HTR-8/SVneo (cell line): ENCODE results near the gene ETV6.

Source experiments
- DNase-seq: peaks from one replicate; pipeline ENCODE4 v3.0.0; 2011; ENCODE audit warnings: low spot score, mixed read lengths; ENCODE audit not compliant: insufficient read length
- FAIRE-seq: peaks from 2 replicates; lab custom pipeline; 2011; peaks lifted over from hg19 to GRCh38; lab: Jason Lieb, UNC

Gene ETV6

GRCh38 chr12:11688831-11689230, 39.4 kb downstream of the ETV6 start:
- no peak for FAIRE-seq

GRCh38 chr12:11689591-11690186, 40.2 kb downstream of the ETV6 start:
- FAIRE-seq (no peak), DNase-seq (no peak)

More at GRCh38 chr12:11688831-11689230, 39.4 kb downstream of the ETV6 start:
- no peak for DNase-seq

DNA sequence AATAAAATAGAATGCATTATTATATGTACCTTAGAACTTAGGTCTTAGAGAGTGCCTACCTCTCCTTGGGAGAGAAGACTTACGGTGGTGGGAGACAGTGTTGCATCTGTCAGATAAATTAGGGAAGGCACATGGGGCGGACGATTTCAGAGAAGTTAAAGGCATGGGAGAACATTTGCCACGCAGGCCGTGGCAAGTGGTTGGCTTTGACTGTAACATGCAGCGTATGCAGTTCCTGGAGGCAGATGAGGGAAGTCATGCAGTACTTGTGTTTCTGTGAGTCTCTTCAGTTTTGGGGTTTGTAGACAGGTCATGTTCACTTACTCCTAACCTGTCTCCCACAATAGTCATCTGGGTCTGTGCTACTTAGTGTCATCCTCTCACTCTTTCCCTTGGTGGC, 43.6 kb downstream of the ETV6 start:
- no peak for DNase-seq
- FAIRE-seq: no peak

- no peak for FAIRE-seq
- DNase-seq: no peak
Observed at GRCh38 chr12:11693601-11694000, 44.1 kb downstream of the ETV6 start.

- no peak for FAIRE-seq
- no peak for DNase-seq
Observed at GRCh38 chr12:11694528-11694927, 45.1 kb downstream of the ETV6 start.

GRCh38 chr12:11695321-11695720, 45.8 kb downstream of the ETV6 start:
- no peak for DNase-seq

DNA sequence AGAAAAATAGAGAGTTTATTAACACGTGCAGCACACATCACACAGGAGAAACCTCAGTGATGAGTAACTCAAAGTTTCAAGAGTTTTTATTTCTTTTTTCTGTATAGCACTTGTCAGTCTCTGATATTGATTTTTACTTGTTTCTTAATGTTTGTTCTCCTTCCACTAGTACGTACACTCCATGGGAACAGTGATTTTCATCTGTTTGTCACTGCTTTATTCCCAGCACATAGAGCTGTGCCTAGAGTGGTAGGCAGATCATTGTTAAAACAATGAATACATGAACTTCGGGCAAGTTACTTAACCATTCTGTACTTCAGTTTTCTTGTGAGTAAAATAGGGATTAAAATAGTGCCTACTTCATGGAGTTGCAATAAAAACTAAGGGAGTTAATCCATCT, 46.6 kb downstream of the ETV6 start:
- DNase-seq (no peak), FAIRE-seq (no peak)

More at GRCh38 chr12:11695321-11695720, 45.8 kb downstream of the ETV6 start:
- no peak for FAIRE-seq

DNA sequence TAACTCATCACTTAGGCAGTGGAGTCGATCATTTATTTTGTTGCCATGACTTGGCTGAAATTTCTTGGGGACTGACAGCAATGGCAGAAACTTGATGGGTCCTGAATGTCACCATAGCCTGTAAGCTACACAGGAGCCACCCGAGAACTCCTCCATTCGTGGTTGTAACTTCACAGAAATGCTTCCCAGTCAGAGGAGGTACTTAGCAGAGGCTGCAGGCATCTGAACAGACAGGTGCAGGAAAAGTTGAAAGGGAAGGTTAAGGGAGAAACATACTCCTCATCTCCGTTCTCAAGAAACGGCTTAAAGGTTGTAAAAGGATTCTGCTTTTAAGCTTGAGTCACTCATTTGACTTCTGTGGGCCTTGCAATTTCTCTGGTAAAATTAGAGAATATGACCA, 47.7 kb downstream of the ETV6 start:
- FAIRE-seq (no peak), DNase-seq (no peak)

GRCh38 chr12:11697670-11698387, 48.4 kb downstream of the ETV6 start:
- DNase-seq: no peak
- FAIRE-seq: peak; percentile 31

GRCh38 chr12:11698729-11699128, 49.3 kb downstream of the ETV6 start:
- DNase-seq: no peak
- FAIRE-seq: no peak

- no peak for DNase-seq
Observed at GRCh38 chr12:11701433-11701832, 52.0 kb downstream of the ETV6 start.

GRCh38 chr12:11702959-11703358, 53.5 kb downstream of the ETV6 start:
- DNase-seq (no peak), FAIRE-seq (no peak)

More at GRCh38 chr12:11701433-11701832, 52.0 kb downstream of the ETV6 start:
- FAIRE-seq: no peak

DNA sequence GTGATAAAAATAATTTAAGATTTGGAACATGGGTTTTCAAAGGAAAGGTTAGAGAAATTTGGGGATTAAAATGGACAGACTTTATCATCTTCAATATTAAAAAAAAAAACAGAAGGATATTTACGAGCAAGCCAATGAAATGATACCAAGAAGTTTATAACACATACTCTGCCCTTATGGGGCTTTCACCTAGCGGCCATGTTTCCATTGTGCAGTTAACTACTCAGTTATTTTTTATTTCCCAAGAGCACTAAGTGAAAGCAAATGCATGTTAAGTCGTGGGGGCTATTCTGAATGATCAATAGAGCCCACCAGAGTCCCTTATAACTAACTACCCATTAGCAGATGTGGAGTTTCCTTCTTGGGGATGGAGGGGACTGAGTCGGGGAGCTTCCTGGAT, 53.9 kb downstream of the ETV6 start:
- FAIRE-seq: no peak
- no peak for DNase-seq

DNA sequence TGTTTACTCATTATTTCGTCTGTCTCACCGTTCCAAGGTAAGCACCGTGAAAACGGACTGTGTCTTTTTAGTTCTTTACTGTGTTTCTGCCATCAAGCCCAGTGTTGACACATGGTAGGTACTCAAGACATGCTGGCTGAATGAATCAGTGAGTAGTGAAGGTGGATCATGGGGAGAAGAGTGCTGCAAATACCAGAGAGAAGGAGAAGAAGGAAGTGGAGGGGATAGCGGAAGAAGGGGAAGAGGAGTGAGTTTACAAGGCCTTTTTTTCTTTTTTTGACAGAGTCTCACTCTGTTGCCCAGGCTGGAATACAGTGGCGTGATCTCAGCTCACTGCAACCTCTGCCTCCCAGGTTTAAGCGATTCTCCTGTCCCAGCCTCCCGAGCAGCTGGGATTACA, 54.6 kb downstream of the ETV6 start:
- FAIRE-seq (no peak), DNase-seq (no peak)

- peak; percentile 42 for FAIRE-seq
- no peak for DNase-seq
Observed at GRCh38 chr12:11705010-11705409, 55.5 kb downstream of the ETV6 start.

- DNase-seq: no peak
- FAIRE-seq: no peak
Observed at GRCh38 chr12:11706509-11707379, 57.3 kb downstream of the ETV6 start.

GRCh38 chr12:11707535-11707934, 58.1 kb downstream of the ETV6 start:
- FAIRE-seq: no peak

GRCh38 chr12:11709513-11709912, 60.0 kb downstream of the ETV6 start:
- no peak for FAIRE-seq
- no peak for DNase-seq

More at GRCh38 chr12:11707535-11707934, 58.1 kb downstream of the ETV6 start:
- DNase-seq: no peak

- DNase-seq (no peak), FAIRE-seq (no peak)
Observed at GRCh38 chr12:11710431-11710830, 61.0 kb downstream of the ETV6 start.

GRCh38 chr12:11710906-11711305, 61.4 kb downstream of the ETV6 start:
- FAIRE-seq (no peak), DNase-seq (no peak)
